HepG2 (cell line): ENCODE results near the gene FAM167B. TPM values are rescaled to one million over a fixed set of nuclear protein-coding genes. Genes with fewer than 3 reads are reported as not detected.

Source experiments
- CSRNP1 ChIP-seq: sonication (generic); formaldehyde crosslinking; IDR thresholded peaks from 2 replicates; pipeline ENCODE4 v1.8.1; 2023; ENCODE audit warnings: mild to moderate bottlenecking, missing genetic modification reagents
- ETV6 ChIP-seq: sonication (generic); formaldehyde crosslinking; conservative IDR thresholded peaks from 2 replicates; pipeline ENCODE4 v1.4.0; 2020; ENCODE audit warnings: missing genetic modification reagents
- GMEB1 ChIP-seq: sonication (generic); formaldehyde crosslinking; IDR thresholded peaks from 2 replicates; pipeline ENCODE4 v1.5.1; 2020; ENCODE audit warnings: missing genetic modification reagents, mild to moderate bottlenecking, borderline replicate concordance
- HMGA1 ChIP-seq: sonication (generic); formaldehyde crosslinking; conservative IDR thresholded peaks from 2 replicates; pipeline ENCODE4 v1.4.0; 2020; ENCODE audit warnings: missing genetic modification reagents
- KDM5A ChIP-seq: fragments of 200-600 bp; sonication (generic); IDR thresholded peaks from 2 replicates; pipeline ENCODE4 v1.7.0; 2018; ENCODE audit warnings: antibody characterized with exemption, mild to moderate bottlenecking, low read length, borderline replicate concordance
- PAXIP1 ChIP-seq: sonication (generic); formaldehyde crosslinking; conservative IDR thresholded peaks from 2 replicates; pipeline ENCODE4 v1.4.0; 2020; ENCODE audit warnings: mild to moderate bottlenecking, missing genetic modification reagents, moderate library complexity
- PLRG1 ChIP-seq: fragments of 450-650 bp; conservative IDR thresholded peaks from 2 replicates; pipeline ENCODE4 v1.6.1; 2016
- SIN3A ChIP-seq: IDR thresholded peaks from 2 replicates; pipeline ENCODE4 v1.6.1; 2011; ENCODE audit warnings: low read depth, mild to moderate bottlenecking, control low read depth, low read length, borderline replicate concordance
- SP5 ChIP-seq: IDR thresholded peaks from 2 replicates; pipeline ENCODE4 v1.6.1; 2016; ENCODE audit warnings: low read depth, borderline replicate concordance
- TGIF2 ChIP-seq: IDR thresholded peaks from 2 replicates; pipeline ENCODE4 v1.6.1; 2016; ENCODE audit warnings: control low read depth, missing compliant biosample characterization
- THAP11 ChIP-seq: IDR thresholded peaks from 2 replicates; pipeline ENCODE4 v1.6.1; 2016; ENCODE audit warnings: missing biosample characterization, missing genetic modification reagents
- YY1 ChIP-seq: IDR thresholded peaks from 2 replicates; pipeline ENCODE4 v1.6.1; 2011; ENCODE audit warnings: low read length, low read depth, moderate library complexity, mild to moderate bottlenecking; ENCODE audit not compliant: insufficient read depth, insufficient replicate concordance
- ZBTB7A ChIP-seq: sonication (generic); formaldehyde crosslinking; IDR thresholded peaks from 2 replicates; pipeline ENCODE4 v1.8.0; 2022; ENCODE audit warnings: mild to moderate bottlenecking, missing genetic modification reagents
- ZNF234 ChIP-seq: sonication (generic); formaldehyde crosslinking; conservative IDR thresholded peaks from 2 replicates; pipeline ENCODE4 v1.5.1; 2020; ENCODE audit warnings: mild to moderate bottlenecking, missing genetic modification reagents
- ZNF264 ChIP-seq: sonication (generic); formaldehyde crosslinking; IDR thresholded peaks from 2 replicates; pipeline ENCODE4 v1.4.0; 2020; ENCODE audit warnings: missing genetic modification reagents
- ZNF501 ChIP-seq: sonication (generic); formaldehyde crosslinking; IDR thresholded peaks from 2 replicates; pipeline ENCODE4 v1.5.1; 2020; ENCODE audit warnings: mild to moderate bottlenecking, moderate library complexity, missing genetic modification reagents
- ZNF652 ChIP-seq: IDR thresholded peaks from 2 replicates; pipeline ENCODE4 v1.6.1; 2016; ENCODE audit warnings: low read depth, borderline replicate concordance
- ZNF7 ChIP-seq: IDR thresholded peaks from 2 replicates; pipeline ENCODE4 v1.6.1; 2016; ENCODE audit warnings: missing biosample characterization, missing genetic modification reagents
- ZNF746 ChIP-seq: sonication (generic); formaldehyde crosslinking; IDR thresholded peaks from 2 replicates; pipeline ENCODE4 v1.8.0; 2022; ENCODE audit warnings: mild to moderate bottlenecking, missing genetic modification reagents
- polyA plus RNA-seq, 8 experiments: library from polyadenylated mRNA; depleted of rRNA in 3 of 8; stranded (reverse) in 7 of 8; unstranded in 1 of 8; fragments of >200 nt; fragmentation: Illumina TruSeq in 4 of 8; extraction: Trizol in 4 of 8; gene quantifications; 2 replicates each; pipeline versions ENCODE4 v1.2.1 to v1.2.3, GENCODE V29; 2011 to 2016; ENCODE audit warnings: low read depth in 4 of 8, missing spikeins in 1 of 8, mixed read lengths in 1 of 8; ENCODE audit not compliant: insufficient read depth in 1 of 8
- total RNA-seq, 5 experiments: library from RNA; depleted of rRNA; stranded (reverse); fragments of >200 nt; fragmentation: Illumina TruSeq; extraction: Trizol; gene quantifications; 2 replicates each; pipeline ENCODE4 v1.2.3, GENCODE V29; 2016; ENCODE audit warnings: low read depth in 1 of 5
- TF ChIP-seq, protein P1 (sequence below), 2 experiments: sonication (generic) in 1 of 2; formaldehyde crosslinking in 1 of 2; IDR thresholded peaks; 2 replicates each; pipeline versions ENCODE4 v1.4.0 to v1.6.1; 2018 to 2020; ENCODE audit warnings: missing genetic modification reagents in 2 of 2, borderline replicate concordance in 1 of 2, low read depth in 1 of 2, mild to moderate bottlenecking in 1 of 2, missing biosample characterization in 1 of 2

Gene FAM167B
- total and polyA plus RNA-seq, 2 of the 13 experiments (the other 11 are each of a cell fraction or from before 2014, with no cell fraction given): 0.15 to 0.70 TPM

- TF ChIP-seq SIN3A (no peak; the same call in 1 of the 2 replicates), KDM5A (peak; percentile 83), PAXIP1 (CRISPR knock-in tag) (peak; percentile 35; the same call in 1 of the 2 replicates), YY1 (peak; percentile 70), ZNF7 (CRISPR knock-in tag) (no peak), SP5 (CRISPR knock-in tag) (peak; percentile 54; the same call in 1 of the 2 replicates), PLRG1 (no peak), ZNF501 (peak; percentile 82), ZNF746 (peak; percentile 58; the same call in 1 of the 2 replicates), THAP11 (CRISPR knock-in tag) (peak; percentile 89), ZBTB7A (CRISPR knock-in tag) (peak; percentile 74), TGIF2 (peak; percentile 57; the same call in 1 of the 2 replicates), HMGA1 (CRISPR knock-in tag) (no peak), GMEB1 (peak; percentile 76; the same call in 1 of the 2 replicates), ZNF234 (CRISPR knock-in tag) (no peak), ZNF652 (CRISPR knock-in tag) (no peak), ETV6 (no peak), ZNF264 (CRISPR knock-in tag) (no peak), CSRNP1 (CRISPR knock-in tag) (no peak)
- TF ChIP-seq, protein P1, sequence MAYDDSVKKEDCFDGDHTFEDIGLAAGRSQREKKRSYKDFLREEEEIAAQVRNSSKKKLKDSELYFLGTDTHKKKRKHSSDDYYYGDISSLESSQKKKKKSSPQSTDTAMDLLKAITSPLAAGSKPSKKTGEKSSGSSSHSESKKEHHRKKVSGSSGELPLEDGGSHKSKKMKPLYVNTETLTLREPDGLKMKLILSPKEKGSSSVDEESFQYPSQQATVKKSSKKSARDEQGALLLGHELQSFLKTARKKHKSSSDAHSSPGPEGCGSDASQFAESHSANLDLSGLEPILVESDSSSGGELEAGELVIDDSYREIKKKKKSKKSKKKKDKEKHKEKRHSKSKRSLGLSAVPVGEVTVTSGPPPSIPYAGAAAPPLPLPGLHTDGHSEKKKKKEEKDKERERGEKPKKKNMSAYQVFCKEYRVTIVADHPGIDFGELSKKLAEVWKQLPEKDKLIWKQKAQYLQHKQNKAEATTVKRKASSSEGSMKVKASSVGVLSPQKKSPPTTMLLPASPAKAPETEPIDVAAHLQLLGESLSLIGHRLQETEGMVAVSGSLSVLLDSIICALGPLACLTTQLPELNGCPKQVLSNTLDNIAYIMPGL (CRISPR knock-in tag; IDR thresholded peaks at IDR 0.05; ENCODE audit: borderline replicate concordance in 1 of 2, low read depth in 1 of 2): peak in 1 of 2 experiments; percentile 50; a peak in 2 of 4 replicates
These were observed 24.9 kb upstream of the FAM167B start, which contains the start of the genes EIF3I and TMEM234 (continued) for GRCh38 chr1:32221980-32222755.
